22Rv1 (cell line): ENCODE data around the gene PRR12.

Source experiments
- CTCF ChIP-seq: fragments of 450-650 bp; IDR thresholded peaks from 2 replicates; pipeline ENCODE4 v1.5.1; 2017; ENCODE audit warnings: mild to moderate bottlenecking
- ZFX ChIP-seq: fragments of 450-650 bp; IDR thresholded peaks from 2 replicates; pipeline ENCODE4 v1.6.1; 2017; ENCODE audit warnings: antibody characterized with exemption, borderline replicate concordance

GRCh38 chr19:49589502-49589905, 1.5 kb upstream of the PRR12 start:
- TF ChIP-seq CTCF (no peak), ZFX (no peak)
